HG03565 (cell line): Measurements from ENCODE around the gene STK31.
"Not testable (repeated sequence)": the region's sequence is repeated elsewhere in the genome, so short reads cannot be mapped to it uniquely, and the experiment has no call there.

Source experiments
- ATAC-seq: cut with Tn5 transposase; IDR thresholded peaks from one replicate; pipeline ENCODE4 v1.9.1; 2021; ENCODE audit warnings: mild to moderate bottlenecking, moderate library complexity; ENCODE audit not compliant: unreplicated experiment

Gene STK31

DNA sequence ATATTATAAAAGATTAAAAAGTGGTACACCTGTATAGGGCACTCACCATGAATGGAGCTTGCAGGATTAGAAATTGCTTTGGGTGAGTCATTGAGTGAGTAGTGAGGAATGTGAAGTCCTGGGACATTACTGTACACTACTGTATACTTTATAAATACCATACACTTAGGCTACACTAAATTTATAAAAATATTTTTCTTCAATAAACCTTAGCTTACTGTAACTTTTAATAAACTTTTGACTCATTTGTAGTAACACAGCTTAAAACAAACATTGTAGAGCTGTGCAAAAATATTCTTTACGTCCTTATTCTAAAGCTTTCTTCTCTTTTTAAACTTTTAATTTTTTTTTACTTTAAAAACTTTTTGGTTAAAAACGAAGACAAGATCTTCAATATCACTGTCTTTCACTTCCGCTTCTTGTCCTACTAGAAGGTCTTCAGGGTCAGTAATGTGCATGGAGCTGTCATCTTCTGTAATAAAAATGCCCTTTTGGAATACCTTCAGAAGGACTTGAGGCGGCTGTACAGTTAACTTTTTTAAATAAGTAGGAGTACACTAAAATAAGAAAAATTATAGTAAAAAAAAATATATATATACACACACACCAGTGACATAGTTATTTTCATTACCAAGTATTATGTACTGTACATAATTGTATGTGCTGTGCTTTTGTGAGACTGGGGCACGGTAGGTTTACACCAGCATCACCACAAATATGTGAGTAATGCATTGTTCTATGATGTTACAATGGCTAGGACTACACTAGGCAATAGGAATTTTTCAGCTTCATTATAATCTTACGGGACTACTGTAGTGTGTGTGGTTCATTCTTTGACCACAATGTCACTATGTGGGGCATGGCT lies 3.5 kb downstream of the STK31 start:
- ATAC-seq: no peak

DNA sequence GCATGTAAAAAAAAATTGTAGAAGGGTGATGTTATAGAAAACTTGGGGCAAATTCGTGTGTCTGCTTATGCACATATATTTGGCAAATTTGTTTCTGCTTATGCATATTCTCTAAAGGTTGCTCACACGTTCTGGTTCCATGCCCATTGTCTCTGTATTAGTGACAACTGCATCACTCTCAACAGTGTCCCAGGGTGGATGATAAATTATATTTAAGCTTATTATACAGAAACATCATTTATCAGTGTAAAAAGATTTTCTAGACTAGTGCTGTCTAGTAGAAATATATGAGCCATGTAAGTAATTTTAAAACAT lies 4.1 kb downstream of the STK31 start:
- ATAC-seq: no peak

DNA sequence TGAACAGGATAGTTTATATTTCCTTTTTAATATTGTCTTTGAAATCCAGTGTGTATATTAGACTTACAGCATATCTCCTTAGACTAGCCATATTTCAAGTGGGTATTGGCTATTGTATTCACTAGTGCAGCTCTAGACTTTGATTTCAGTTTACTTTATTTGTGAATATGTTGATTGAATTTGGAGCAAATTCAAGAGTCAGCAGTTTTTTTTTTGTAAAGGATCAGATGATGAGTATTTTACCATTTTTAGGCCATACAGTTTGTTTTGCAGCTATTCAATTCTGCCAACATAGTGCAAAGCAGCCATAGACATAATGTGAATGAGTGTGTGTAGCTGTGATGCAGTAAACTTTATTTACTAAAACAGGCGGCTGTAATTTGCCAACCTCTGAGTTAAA lies 4.6 kb downstream of the STK31 start:
- no peak for ATAC-seq

DNA sequence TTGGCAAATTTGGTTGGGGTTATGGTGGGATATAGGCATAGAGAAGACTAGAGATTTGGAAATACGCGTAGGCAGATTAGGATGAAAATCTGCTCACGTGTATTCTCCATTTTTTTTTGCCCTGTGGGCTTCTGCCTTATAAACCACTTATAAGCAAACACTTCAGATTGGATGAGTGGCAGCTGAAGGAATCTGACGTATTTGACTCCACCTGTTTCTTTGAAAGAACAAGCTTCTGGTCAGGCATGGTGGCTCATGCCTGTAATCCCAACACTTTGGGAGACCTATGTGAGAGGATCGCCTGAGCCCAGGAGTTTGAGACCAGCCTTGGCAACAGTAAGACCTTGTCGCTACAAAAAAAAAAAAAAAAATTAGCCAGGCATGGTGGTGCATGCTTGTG lies 5.1 kb downstream of the STK31 start:
- ATAC-seq: no peak

DNA sequence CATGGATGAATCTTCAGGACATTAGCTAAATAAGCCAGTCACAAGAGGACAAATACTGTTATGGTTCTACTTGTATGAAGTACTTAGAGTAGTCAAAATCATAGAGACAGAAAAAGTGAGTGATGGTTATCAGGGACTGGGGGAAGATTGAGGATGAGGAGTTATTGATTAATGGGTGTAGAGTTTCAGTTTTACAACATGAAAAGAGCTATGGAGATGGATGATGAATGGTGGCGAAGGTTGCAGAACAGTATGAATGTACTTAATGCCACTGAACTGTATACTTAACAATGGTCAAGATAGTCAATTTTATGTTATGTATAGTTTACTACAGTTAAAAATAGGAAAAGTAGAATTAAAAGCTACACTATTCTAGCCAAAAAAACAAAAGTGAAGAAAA lies 7.8 kb downstream of the STK31 start:
- no peak for ATAC-seq

DNA sequence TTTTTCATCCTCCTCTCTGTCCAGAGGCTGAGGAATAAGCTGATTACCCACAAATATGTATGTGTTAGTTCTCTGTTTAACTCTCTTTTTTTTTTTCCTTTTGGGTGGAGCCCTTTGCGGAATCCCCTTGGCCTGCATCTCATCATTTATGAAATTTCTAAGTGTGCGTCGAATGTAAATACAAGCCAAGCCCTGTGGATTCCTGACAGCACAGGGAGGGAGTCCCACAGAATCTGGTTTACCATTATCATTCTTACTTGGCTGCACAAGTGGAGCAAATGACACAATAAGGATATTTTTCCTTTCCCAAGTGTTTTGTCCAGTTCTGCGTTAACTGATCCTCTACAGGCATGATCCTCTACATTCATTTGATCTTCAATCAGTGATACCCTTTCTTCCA lies 11.4 kb downstream of the STK31 start:
- no peak for ATAC-seq

DNA sequence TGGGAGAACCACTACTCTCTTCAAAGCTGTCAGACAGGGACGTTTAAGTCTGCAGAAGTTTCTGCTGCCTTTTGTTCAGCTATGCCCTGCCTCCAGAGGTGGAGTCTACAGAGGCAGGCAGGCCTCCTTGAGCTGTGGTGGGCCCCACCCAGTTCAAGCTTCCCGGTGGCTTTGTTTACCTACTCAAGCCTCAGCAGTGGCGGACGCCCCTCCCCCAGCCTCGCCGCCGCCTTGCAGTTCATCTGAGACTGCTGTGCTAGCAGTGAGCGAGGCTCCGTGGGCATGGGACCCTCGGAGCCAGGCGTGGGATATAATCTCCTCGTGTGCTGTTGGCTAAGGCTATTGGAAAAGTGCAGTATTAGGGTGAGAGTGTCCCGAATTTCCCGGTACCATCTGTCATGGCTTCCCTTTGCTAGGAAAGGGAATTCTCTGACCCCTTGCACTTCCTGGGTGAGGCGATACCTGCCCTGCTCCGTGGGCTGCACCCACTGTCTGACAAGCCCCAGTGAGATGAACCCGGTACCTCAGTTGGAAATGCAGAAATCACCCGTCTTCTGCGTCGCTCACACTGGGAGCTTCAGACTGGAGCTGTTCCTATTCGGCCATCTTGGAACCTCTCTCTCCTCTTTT lies 12.7 kb downstream of the STK31 start:
- ATAC-seq: not testable (repeated sequence)

DNA sequence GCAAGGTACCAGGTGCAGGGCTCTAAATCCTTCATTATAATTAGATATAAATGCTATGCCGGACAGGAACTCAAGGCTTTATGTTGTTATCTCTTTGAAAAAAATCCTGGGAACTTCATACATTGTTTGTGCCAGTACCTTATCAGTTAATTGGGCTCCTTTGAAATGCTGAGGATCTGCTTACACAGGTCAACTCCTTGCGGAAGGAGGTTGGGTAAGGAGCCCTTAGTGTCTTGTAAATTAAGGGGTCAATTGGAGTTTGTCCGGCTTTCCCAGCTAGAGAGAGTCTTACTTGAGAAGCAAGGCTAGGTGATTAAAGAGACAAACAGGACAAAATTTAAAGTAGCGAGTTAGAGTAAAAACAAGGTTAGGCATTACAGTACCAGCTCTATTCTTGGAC lies 14.1 kb downstream of the STK31 start:
- not testable (repeated sequence) for ATAC-seq

DNA sequence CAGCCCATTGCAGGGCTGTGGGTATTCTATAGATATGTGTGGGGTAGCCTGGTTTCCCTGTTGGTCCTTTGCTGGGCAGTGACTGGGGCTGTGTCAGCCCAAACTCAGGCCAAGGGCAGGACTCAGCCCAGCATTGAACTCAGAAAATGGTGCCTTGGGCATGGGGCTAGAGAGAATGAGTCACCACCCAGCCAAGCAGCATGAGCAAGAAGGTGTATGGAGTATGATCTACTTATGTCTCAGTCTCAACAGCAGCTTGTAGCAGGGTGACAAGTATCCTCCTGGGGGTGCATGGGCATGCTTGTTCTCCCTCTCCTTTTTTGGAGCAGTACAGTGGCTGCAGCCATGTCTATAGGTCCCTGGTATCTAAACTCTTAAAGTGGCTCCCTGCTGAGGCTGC lies 32.0 kb downstream of the STK31 start:
- ATAC-seq: no peak

DNA sequence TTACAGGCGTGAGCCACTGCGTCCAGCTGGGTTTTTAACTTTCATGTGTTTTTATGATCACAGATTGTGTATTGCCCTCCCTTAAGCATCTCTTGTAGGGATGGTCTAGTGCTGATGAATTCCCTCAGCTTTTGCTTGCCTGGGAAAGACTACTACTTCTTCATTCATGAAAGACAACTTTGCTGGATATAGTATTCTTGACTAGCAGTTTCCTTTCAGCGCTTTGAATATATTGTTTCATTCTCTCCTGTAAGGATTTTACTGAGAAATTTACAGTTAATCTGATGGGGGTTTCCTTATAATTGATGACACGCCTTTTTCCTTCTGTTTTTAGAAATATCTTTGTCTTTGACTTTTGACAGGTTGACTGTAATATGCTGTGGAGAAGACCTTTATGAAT lies 33.2 kb downstream of the STK31 start:
- no peak for ATAC-seq

DNA sequence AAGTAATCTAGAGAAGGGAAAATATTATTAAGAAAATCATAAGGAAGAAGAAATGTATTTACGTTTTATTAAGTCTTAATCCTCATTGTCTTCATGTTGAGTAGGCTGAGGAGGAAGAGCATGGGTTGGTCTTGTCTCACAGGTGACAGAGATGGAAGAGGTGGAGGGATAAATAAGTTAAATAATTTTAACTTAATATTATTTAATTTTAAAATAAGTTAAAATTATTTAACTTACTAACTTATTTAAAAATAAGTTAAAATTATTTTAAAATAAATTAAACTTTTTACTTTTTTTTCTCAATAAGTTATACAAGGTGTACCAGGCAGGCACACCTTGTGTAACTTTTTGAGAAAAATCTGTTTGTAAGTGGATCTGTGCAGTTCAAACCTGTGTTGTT lies 36.6 kb downstream of the STK31 start:
- ATAC-seq: no peak

DNA sequence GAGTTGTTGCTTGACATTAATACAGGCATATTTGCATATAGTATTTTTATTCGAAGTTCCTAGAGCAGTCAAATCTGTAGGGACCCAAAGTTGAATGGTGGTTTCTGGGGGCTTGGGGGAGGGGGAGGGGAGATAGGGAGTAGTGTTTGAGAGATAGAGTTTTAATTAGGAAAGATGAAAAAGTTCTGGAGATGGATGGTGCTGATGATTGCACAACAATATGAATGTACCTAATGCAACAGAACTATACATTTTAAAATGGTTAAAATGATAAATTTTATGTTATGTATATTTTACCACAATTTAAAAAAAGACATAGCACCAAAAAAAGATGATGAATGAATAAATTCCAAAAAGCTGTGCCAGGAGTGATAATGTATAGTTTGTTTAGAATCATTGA lies 41.8 kb downstream of the STK31 start:
- no peak for ATAC-seq

DNA sequence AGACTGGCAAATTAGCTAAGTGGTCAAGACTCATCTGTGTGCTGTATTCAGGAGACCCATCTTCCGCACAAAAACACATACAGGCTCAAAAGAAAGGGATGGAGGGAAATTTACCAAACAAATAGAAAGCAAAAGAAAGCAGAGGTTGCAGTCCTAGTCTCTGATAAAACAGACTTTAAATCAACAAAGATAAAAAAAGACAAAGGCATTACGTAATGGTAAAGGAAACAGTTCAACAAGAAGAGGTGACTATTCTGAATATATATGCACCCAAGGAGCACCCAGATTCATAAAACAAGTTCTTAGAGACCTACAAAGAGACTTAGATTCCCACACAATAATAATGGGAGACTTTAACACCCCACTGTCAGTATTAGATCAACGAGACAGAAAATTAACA lies 48.8 kb downstream of the STK31 start:
- ATAC-seq: not testable (repeated sequence)

DNA sequence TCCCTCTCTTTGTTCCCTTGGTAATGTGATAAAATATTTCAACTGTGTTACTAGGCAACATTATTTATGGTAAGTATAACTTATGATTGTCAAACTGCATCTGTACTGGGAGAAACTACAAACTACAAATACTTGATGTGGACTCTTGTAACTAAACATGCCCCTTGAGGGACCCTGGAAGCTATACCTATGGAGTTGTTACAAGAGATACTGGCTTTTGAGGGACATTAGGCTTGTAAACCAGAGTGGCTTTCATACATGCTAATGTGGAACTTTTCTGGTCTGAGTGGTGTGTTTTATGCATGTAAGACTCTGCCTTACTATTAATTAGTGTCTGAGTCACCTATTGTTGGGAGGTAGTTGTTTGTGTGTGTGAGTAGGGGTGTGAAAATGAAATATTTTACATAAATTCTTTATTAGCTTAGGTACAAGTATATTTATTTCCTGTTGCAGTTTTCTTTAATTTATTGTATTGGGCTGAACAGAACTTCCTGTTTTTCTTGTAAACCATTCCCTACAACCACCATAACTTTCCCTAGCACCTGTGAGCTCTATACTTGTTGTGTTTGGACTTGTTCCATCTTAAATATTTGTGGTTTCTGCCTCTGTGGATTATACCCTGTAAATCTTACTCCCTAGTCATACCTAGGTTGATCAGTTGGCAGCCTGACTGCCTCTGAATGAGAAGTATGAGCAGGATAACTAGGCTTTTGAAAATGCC lies 49.8 kb downstream of the STK31 start:
- ATAC-seq: no peak

DNA sequence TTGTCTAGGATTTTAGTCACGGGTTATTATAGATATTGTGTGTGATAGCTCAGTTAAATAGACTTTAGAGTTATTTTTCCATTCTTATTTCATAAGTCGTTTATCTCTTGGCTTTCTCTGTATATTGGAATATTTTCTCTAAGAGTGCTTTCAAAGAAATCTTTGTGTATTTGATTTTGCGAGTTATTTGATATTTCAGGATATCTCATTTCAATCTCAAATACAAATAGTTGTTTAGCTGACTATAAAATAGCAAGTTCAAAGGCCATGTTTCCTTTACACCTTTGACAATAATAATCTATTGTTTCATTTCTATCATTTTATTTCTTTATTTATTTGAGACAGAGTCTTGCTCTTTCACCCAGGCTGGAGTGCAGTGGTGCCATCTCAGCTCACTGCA lies 55.9 kb downstream of the STK31 start:
- no peak for ATAC-seq

DNA sequence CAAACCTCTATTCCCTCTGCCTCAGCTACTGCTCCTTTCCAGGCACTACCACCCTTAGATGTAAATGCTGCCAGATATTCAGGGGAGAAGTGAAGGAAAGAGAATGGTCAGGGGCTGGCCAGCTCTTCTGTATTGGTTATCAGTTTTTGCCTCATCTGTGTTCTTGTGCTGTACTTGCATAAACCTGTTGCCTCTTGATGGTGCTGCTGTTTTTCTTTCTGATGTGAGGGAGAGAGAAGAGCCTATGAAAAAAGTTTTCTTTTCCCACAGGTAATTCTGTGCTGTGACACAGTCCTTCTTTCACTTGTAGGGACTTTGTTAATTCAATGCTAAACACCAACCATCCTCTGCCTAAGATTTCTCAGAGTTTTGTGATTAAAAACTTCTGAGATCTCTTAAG lies 57.5 kb downstream of the STK31 start:
- no peak for ATAC-seq

DNA sequence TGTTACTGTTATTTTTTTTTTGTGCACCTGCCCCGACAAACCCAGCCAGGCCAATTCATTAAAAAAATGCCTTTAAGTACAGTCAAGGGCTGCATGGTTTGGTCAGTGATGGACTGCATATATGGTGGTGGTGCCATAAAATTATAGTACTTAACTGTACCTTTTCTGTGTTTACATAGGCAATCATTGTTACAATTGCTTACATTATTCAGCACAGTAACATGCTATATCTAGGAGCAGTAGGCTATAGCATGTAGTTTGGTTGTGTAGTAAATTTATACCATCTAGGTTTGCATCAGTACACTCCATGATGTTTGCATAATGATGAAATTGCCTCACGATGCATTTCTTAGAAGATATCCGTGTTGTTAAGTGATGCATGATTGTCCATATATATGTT lies 58.0 kb downstream of the STK31 start:
- ATAC-seq: no peak

DNA sequence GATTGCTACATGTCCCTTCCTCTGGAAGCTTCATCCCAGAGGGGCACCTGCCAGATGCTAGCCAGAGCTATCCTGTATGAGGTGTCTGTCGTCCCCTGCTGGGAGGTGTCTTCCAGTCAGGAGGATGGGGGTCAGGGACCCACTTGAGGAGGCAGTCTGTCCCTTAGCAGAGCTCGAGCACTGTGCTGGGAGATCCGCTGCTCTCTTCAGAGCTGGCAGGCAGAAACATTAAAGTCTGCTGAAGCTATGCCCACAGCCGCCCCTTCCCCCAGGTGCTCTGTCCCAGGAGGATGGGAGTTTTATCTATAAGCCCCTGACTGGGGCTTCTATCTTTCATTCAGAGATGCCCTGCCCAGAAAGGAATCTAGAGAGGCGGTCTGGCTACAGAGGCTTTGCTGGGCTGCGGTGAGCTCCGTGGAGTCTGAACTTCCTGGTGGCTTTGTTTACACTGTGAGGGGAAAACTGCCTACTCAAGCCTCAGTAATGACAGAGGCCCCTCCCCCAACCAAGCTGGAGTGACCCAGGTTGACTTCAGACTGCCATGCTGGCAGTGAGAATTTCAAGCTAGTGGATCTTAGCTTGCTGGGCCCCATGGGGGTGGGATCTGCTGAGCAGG lies 69.3 kb downstream of the STK31 start:
- ATAC-seq: not testable (repeated sequence)

DNA sequence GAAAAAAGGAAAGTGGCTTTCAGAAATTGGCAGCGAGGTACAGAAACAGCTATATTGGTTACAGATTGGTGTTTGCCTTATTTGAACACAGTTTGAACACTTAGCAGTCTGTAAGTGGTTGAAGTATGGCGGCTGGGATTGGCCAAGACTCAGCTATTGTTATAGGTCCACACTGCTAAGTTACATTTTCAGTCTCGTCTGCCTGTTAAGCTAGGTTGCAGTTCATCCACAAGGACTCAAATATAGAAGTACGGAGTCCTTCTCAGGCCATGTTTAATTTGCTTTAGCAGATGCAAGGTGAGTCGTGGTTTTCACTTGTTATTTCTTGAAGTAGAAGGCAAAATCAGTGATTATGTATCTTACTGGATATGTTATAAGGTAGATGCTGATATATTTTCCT lies 73.1 kb downstream of the STK31 start:
- ATAC-seq: no peak

DNA sequence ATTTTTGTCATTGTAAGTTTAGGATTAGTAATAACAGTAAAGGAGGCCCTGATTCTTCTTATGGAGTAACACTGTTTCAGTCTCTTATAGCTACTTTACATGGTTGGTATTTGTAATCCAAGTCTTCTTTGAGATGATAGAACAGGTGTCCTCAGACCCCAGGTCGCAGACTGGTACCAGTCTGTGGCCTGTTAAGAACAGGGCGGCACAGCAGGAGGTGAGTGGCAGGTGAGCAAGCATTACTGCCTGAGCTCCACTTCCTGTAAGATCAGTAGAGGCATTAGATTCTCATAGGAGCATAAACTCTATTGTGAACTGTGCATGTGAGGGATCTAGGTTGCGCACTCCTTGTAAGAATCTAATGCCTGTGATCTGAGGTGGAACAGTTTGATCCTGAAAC lies 77.3 kb downstream of the STK31 start:
- ATAC-seq: no peak

DNA sequence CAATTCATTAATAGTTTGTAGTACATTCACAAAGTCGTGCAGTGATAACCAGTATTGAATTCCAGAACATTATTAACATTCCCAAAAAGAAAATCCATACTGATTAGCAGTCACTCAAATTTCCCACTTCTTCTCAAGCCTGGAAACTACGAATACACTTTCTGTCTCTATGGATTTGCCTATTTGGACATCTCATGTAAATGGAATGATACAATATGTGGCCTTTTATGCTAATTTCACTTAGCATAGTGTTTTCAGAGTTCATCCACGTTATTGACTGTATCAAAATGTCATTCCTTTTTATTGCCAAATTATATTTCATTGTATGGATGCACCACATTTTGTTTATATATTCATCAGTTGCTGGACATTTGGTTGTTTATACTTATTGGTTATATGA lies 78.8 kb downstream of the STK31 start:
- no peak for ATAC-seq

DNA sequence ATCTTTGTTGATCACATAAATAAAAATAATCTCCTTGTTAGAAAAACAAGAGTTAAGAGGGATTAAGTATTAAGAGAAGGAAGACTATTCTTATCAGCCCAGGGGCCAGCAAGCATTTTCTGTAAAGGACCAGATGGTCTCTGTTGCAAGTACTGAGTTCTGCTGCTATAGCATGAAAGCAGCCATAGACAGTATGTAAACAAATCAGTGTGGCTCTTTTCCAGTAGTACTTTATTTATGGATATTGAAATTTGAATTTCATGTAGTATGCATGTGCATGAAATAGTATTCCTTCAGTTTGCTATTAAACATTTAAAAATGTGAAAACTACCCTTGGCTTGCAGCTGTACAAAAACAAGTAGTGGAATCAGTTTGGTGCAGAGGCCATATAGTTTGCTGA lies 81.7 kb downstream of the STK31 start:
- no peak for ATAC-seq
